ENCODE results near the gene SDK2.

GRCh38 chr17:73609758-73610157, 34.5 kb downstream of the SDK2 start:
- TF ChIP-seq POLR2A (IDR thresholded peaks at IDR 0.05; ENCODE audit: low read depth, low read length) (no peak), POLR2AphosphoS5 (IDR thresholded peaks at IDR 0.05; ENCODE audit: low read depth, low read length) (no peak), TAF1 (IDR thresholded peaks at IDR 0.05; ENCODE audit: low read depth, low read length) (no peak)
